ENCODE results near the gene HSPA2.

GRCh38 chr14:64584190-64584589, 43.6 kb downstream of the HSPA2 start:
- TF ChIP-seq SMC3 (IDR thresholded peaks at IDR 0.05; ENCODE audit: low read depth, low read length) (no peak), FOXM1 (IDR thresholded peaks at IDR 0.05; ENCODE audit: low read depth) (no peak), RFX5 (IDR thresholded peaks at IDR 0.05; ENCODE audit: low read length) (no peak), ZBTB33 (IDR thresholded peaks at IDR 0.05; ENCODE audit: borderline replicate concordance, low read depth) (no peak)
- TF ChIP-seq, protein P1, sequence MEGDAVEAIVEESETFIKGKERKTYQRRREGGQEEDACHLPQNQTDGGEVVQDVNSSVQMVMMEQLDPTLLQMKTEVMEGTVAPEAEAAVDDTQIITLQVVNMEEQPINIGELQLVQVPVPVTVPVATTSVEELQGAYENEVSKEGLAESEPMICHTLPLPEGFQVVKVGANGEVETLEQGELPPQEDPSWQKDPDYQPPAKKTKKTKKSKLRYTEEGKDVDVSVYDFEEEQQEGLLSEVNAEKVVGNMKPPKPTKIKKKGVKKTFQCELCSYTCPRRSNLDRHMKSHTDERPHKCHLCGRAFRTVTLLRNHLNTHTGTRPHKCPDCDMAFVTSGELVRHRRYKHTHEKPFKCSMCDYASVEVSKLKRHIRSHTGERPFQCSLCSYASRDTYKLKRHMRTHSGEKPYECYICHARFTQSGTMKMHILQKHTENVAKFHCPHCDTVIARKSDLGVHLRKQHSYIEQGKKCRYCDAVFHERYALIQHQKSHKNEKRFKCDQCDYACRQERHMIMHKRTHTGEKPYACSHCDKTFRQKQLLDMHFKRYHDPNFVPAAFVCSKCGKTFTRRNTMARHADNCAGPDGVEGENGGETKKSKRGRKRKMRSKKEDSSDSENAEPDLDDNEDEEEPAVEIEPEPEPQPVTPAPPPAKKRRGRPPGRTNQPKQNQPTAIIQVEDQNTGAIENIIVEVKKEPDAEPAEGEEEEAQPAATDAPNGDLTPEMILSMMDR (IDR thresholded peaks at IDR 0.05): no peak
- TF ChIP-seq, protein P2, sequence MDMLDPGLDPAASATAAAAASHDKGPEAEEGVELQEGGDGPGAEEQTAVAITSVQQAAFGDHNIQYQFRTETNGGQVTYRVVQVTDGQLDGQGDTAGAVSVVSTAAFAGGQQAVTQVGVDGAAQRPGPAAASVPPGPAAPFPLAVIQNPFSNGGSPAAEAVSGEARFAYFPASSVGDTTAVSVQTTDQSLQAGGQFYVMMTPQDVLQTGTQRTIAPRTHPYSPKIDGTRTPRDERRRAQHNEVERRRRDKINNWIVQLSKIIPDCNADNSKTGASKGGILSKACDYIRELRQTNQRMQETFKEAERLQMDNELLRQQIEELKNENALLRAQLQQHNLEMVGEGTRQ (IDR thresholded peaks at IDR 0.05; ENCODE audit: borderline replicate concordance, low read depth, low read length): no peak
